ENCODE measurements around the gene ZNF492.

ZNF492 gene

DNA sequence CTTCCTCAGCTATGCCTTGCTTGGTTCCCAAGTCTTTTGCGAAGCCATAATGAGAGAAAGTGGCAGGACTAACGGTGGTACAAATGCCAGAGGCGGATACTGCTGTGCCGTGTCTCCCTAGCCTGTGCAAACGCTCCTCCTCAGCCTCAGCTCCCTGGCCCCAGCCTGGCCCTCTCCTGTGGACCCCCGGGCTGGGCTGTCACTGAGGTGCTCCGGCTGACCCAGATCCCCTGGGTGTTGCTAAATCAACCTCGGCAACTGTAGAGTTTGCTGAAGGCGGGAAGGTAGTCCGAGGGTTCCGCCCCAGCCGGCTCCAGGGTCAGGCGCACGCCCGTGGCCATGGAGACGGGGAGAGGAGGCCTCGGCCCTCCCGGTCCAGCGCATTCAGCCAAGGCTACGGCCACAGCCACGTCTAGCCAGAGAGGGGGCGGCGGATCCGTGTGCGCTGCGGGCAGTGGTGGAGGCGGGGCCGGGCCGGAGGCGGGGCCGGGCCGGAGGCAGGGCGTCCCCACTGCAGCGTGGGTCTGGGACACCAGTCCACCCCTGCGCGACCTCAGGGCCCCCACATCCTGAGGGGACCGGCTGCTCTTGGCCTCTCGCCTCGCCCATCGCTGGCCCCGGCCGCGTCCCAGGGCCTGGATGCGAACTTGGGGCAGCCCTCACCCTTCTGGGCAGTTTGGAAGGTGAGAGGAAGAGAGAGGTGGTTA, 16.4 kb upstream of the ZNF492 start:
- TF ChIP-seq CTCF (IDR thresholded peaks at IDR 0.05; ENCODE audit: insufficient read depth, low read depth, low read length, missing control alignments): no peak
- no peak for DNase-seq (ENCODE audit: low read depth)
- H3K4me3 ChIP-seq (ENCODE audit: low read length): no peak overlapping the region

- H3K4me3 ChIP-seq (ENCODE audit: low read length): no peak overlapping the region
- TF ChIP-seq CTCF (IDR thresholded peaks at IDR 0.05; ENCODE audit: insufficient read depth, low read depth, low read length, missing control alignments): no peak
- DNase-seq (ENCODE audit: low read depth): no peak
These were observed 14.8 kb upstream of the ZNF492 start for GRCh38 chr19:22619371-22619770.

- no peak overlapping the region for H3K4me3 ChIP-seq (ENCODE audit: low read length)
- DNase-seq (ENCODE audit: low read depth): no peak
- TF ChIP-seq CTCF (IDR thresholded peaks at IDR 0.05; ENCODE audit: insufficient read depth, low read depth, low read length, missing control alignments): no peak
These were observed 14.2 kb upstream of the ZNF492 start for GRCh38 chr19:22619932-22620331.

GRCh38 chr19:22620401-22620800, 13.7 kb upstream of the ZNF492 start:
- no peak overlapping the region for H3K4me3 ChIP-seq (ENCODE audit: low read length)
- TF ChIP-seq CTCF (IDR thresholded peaks at IDR 0.05; ENCODE audit: insufficient read depth, low read depth, low read length, missing control alignments): no peak
- DNase-seq (ENCODE audit: low read depth): no peak

DNA sequence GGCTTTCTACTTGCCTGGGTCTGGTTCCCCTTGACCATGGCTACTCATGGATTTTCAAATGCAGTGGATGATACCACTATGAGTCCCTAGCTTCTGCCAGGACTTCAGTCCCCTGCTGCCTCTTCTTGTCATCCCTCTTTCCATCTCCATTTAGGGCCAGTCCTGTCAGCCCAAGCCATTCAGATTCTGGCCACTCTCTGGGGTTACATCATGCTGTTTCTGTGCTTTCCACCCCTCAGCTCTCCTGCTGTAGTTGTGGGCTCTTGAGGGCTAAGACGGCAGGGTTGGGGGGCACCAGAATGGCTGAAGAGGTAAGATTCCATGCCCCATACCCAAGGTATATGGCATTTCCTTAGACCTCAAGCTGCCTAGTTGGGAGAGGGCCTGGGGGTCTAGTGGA, 13.2 kb upstream of the ZNF492 start:
- no peak overlapping the region for H3K4me3 ChIP-seq (ENCODE audit: low read length)
- TF ChIP-seq CTCF (IDR thresholded peaks at IDR 0.05; ENCODE audit: insufficient read depth, low read depth, low read length, missing control alignments): no peak
- DNase-seq (ENCODE audit: low read depth): no peak

- DNase-seq (ENCODE audit: low read depth): no peak
- no peak overlapping the region for H3K4me3 ChIP-seq (ENCODE audit: low read length)
- TF ChIP-seq CTCF (IDR thresholded peaks at IDR 0.05; ENCODE audit: insufficient read depth, low read depth, low read length, missing control alignments): no peak
These were observed 12.1 kb upstream of the ZNF492 start for GRCh38 chr19:22622020-22622419.
